H9 (cell line): ENCODE data around the gene RSF1. TPM values are rescaled to one million over a fixed set of nuclear protein-coding genes. Genes with fewer than 3 reads are reported as not detected.
A peak's percentile ranks its signal among the peaks of the same experiment; 100 is the strongest.

Source experiments
- DNase-seq: peaks from one replicate; pipeline ENCODE4 v3.0.0-alpha.2; 2017
- H2AFZ ChIP-seq: one replicate; pipeline ENCODE4 v1.6.1; 2013; ENCODE audit warnings: mild to moderate bottlenecking, low read length, control low read depth, moderate library complexity
- H2AK5ac ChIP-seq: 2 replicates; pipeline ENCODE4 v1.6.1; 2013; ENCODE audit warnings: low read length, control low read depth, mixed read lengths; ENCODE audit not compliant: insufficient read length
- H2BK120ac ChIP-seq: one replicate; pipeline ENCODE4 v1.6.1; 2013; ENCODE audit warnings: low read depth, mild to moderate bottlenecking, low read length, control low read depth, inconsistent platforms; ENCODE audit not compliant: poor library complexity, severe bottlenecking
- H2BK12ac ChIP-seq: 2 replicates; pipeline ENCODE4 v1.6.1; 2013; ENCODE audit warnings: low read length, control low read depth, mixed read lengths, low read depth; ENCODE audit not compliant: insufficient read length
- H2BK15ac ChIP-seq: 2 replicates; pipeline ENCODE4 v1.6.1; 2013; ENCODE audit warnings: low read depth, low read length, control low read depth
- H2BK20ac ChIP-seq: one replicate; pipeline ENCODE4 v1.6.1; 2013; ENCODE audit warnings: low read depth, mild to moderate bottlenecking, low read length, control low read depth, inconsistent platforms; ENCODE audit not compliant: poor library complexity, severe bottlenecking
- H2BK5ac ChIP-seq: 2 replicates; pipeline ENCODE4 v1.6.1; 2013; ENCODE audit warnings: low read length, control low read depth, mixed read lengths; ENCODE audit not compliant: insufficient read length
- H3K14ac ChIP-seq: 2 replicates; pipeline ENCODE4 v1.6.1; 2013; ENCODE audit warnings: low read length, control low read depth; ENCODE audit not compliant: insufficient read depth
- H3K18ac ChIP-seq: 2 replicates; pipeline ENCODE4 v1.6.1; 2013; ENCODE audit warnings: low read depth, mild to moderate bottlenecking, mixed read lengths, low read length, control low read depth; ENCODE audit not compliant: insufficient read length
- H3K23ac ChIP-seq: 2 replicates; pipeline ENCODE4 v1.6.1; 2013; ENCODE audit warnings: low read length, control low read depth, mixed read lengths, low read depth; ENCODE audit not compliant: insufficient read length
- H3K23me2 ChIP-seq: 2 replicates; pipeline ENCODE4 v1.6.1; 2013; ENCODE audit warnings: low read depth, mild to moderate bottlenecking, mixed read lengths, low read length, control low read depth; ENCODE audit not compliant: insufficient read length, poor library complexity, severe bottlenecking
- H3K27ac ChIP-seq: 2 replicates; pipeline ENCODE4 v1.5.1; 2013; ENCODE audit warnings: low read length, control low read depth, mixed read lengths, low read depth; ENCODE audit not compliant: insufficient read length
- H3K27me3 ChIP-seq: 2 replicates; pipeline ENCODE4 v1.6.1; 2013; ENCODE audit warnings: low read length, control low read depth, inconsistent platforms; ENCODE audit not compliant: insufficient read depth
- H3K4ac ChIP-seq: 2 replicates; pipeline ENCODE4 v1.6.1; 2013; ENCODE audit warnings: low read depth, mild to moderate bottlenecking, control low read depth, inconsistent platforms, low read length, moderate library complexity
- H3K4me1 ChIP-seq: 2 replicates; pipeline ENCODE4 v1.6.1; 2013; ENCODE audit warnings: low read length, control low read depth, inconsistent platforms; ENCODE audit not compliant: insufficient read depth
- H3K4me2 ChIP-seq: 2 replicates; pipeline ENCODE4 v1.6.1; 2013; ENCODE audit warnings: low read length, control low read depth, mixed read lengths; ENCODE audit not compliant: insufficient read length, insufficient read depth
- H3K56ac ChIP-seq: 2 replicates; pipeline ENCODE4 v1.6.1; 2013; ENCODE audit warnings: low read depth, mild to moderate bottlenecking, mixed read lengths, low read length, control low read depth; ENCODE audit not compliant: insufficient read length
- H3K79me1 ChIP-seq: 2 replicates; pipeline ENCODE4 v1.6.1; 2013; ENCODE audit warnings: low read depth, mild to moderate bottlenecking, moderate library complexity, low read length, control low read depth, inconsistent platforms; ENCODE audit not compliant: insufficient read depth, poor library complexity, severe bottlenecking
- H3K79me2 ChIP-seq: 2 replicates; pipeline ENCODE4 v1.6.1; 2013; ENCODE audit warnings: low read length, control low read depth, inconsistent platforms; ENCODE audit not compliant: insufficient read depth
- H3K9ac ChIP-seq: 2 replicates; pipeline ENCODE4 v1.6.1; 2013; ENCODE audit warnings: low read length, control low read depth, mixed read lengths; ENCODE audit not compliant: insufficient read length; ENCODE audit errors: extremely low read depth
- H3K9me3 ChIP-seq: one replicate; pipeline ENCODE4 v1.6.1; 2013; ENCODE audit warnings: low read depth, low read length, inconsistent platforms; ENCODE audit not compliant: control insufficient read depth
- H3T11ph ChIP-seq: one replicate; pipeline ENCODE4 v1.6.1; 2013; ENCODE audit warnings: mild to moderate bottlenecking, low read length, control low read depth, inconsistent platforms
- H4K20me1 ChIP-seq: one replicate; pipeline ENCODE4 v1.6.1; 2013; ENCODE audit not compliant: control insufficient read depth, insufficient read length, insufficient read depth
- H4K5ac ChIP-seq: 2 replicates; pipeline ENCODE4 v1.6.1; 2013; ENCODE audit warnings: low read depth, mild to moderate bottlenecking, mixed read lengths, low read length, control low read depth; ENCODE audit not compliant: insufficient read length
- H4K8ac ChIP-seq: replicated peaks from 2 replicates; pipeline ENCODE4 v1.6.1; 2013; ENCODE audit warnings: low read length, control low read depth, mixed read lengths, low read depth; ENCODE audit not compliant: insufficient read length
- H4K91ac ChIP-seq: 2 replicates; pipeline ENCODE4 v1.6.1; 2013; ENCODE audit warnings: low read depth, mild to moderate bottlenecking, moderate library complexity, mixed read lengths, low read length, control low read depth; ENCODE audit not compliant: insufficient read length
- H3K27ac Mint-ChIP-seq, 3 experiments: 2 replicates in 2 of 3; 3 replicates in 1 of 3; pipeline ENCODE4 v1.8.0; 2020 to 2021; ENCODE audit warnings: mixed read lengths in 3 of 3, mild to moderate bottlenecking in 1 of 3, moderate library complexity in 1 of 3
- H3K27me3 Mint-ChIP-seq: 2 replicates; pipeline ENCODE4 v1.8.0; 2021; ENCODE audit warnings: low read depth, mild to moderate bottlenecking, moderate library complexity, mixed read lengths
- H3K36me3 Mint-ChIP-seq, 3 experiments: 2 replicates in 2 of 3; 3 replicates in 1 of 3; pipeline ENCODE4 v1.8.0; 2020 to 2021; ENCODE audit warnings: low read depth in 3 of 3, mixed read lengths in 3 of 3; ENCODE audit not compliant: insufficient read depth in 1 of 3
- H3K4me1 Mint-ChIP-seq, 2 experiments: 2 replicates each; pipeline ENCODE4 v1.8.0; 2020; ENCODE audit warnings: mixed read lengths in 2 of 2
- H3K4me3 Mint-ChIP-seq, 2 experiments: 2 replicates in 1 of 2; 3 replicates in 1 of 2; pipeline ENCODE4 v1.8.0; 2020 to 2021; ENCODE audit warnings: mild to moderate bottlenecking in 2 of 2, mixed read lengths in 2 of 2, moderate library complexity in 1 of 2
- H3K9me3 Mint-ChIP-seq, 2 experiments: 2 replicates in 1 of 2; 3 replicates in 1 of 2; pipeline ENCODE4 v1.8.0; 2020; ENCODE audit warnings: mild to moderate bottlenecking in 2 of 2, mixed read lengths in 2 of 2, moderate library complexity in 1 of 2
- WGBS: extraction: QIAGEN DNeasy Blood & Tissue Kit; methylation state at CpG from one replicate; pipeline ENCODE4 v1.1.7; 2013; ENCODE audit warnings: missing lambda C conversion rate, low lambda C conversion rate, mixed read lengths; ENCODE audit not compliant: insufficient read length; ENCODE audit errors: extremely low coverage; 5-methylcytosine and 5-hydroxymethylcytosine counted together
- total RNA-seq: library from RNA; stranded (reverse); gene quantifications from 2 replicates; pipeline ENCODE4 v1.2.1, GENCODE V29; 2021
- TF ChIP-seq, protein P1 (sequence below): fragments of 200-600 bp; sonication (generic); conservative IDR thresholded peaks from 3 replicates; pipeline ENCODE4 v1.8.0; 2021; ENCODE audit warnings: antibody characterized with exemption, mild to moderate bottlenecking

RSF1 gene
- total RNA-seq, 1 experiment from 2014 or later, result 82.6 TPM

DNA sequence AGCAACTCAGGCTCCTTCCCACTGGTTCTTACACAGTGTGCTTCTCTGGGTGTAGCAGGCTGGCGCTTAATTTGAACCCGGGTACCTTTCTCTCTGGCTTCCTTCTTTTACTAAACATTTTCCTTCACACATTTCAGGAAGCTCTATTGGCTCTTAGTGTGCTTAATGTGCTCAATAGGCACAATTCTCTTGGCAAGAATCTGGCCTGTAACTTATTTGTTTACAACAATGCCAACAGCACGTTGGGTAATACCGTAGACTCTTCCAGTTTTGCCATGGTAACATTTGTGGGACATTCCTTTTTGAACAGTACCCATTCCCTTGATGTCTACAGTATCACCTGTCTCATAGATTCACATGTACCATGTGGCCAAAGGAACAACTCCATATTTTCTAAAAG is 48.2 kb upstream of the RSF1 start:
- Histone ChIP-seq H2BK20ac (no peak overlapping the region), H3K79me2 (no peaks in the 10 kb centered on the region), H3K9me3 (no peaks in the 10 kb centered on the region), H3K9ac (no peak overlapping the region), H3K27me3 (no peaks in the 10 kb centered on the region), H2AK5ac (no peak overlapping the region), H2BK5ac (no peak overlapping the region), H3K4ac (no peak overlapping the region), H3K56ac (no peak overlapping the region), H3K18ac (no peak overlapping the region), H3K14ac (no peak overlapping the region), H3K4me2 (no peak overlapping the region), H4K8ac (no peak overlapping the region), H4K91ac (no peak overlapping the region), H3K79me1 (no peaks in the 10 kb centered on the region), H3T11ph (no peak overlapping the region), H4K5ac (no peak overlapping the region), H3K27ac (no peak overlapping the region), H3K4me1 (no peaks in the 10 kb centered on the region), H2BK15ac (no peak overlapping the region), H2AFZ (no peak overlapping the region), H3K23ac (no peak overlapping the region), H2BK120ac (no peak overlapping the region), H2BK12ac (no peak overlapping the region), H3K23me2 (no peaks in the 10 kb centered on the region), H4K20me1 (no peaks in the 10 kb centered on the region)
- Mint-ChIP-seq H3K4me3 (no peak overlapping the region), H3K4me1 (no peaks in the 10 kb centered on the region; a peak in 1 of 4 replicates), H3K27me3 (no peaks in the 10 kb centered on the region), H3K36me3 (peaks cover 5 to 11% (median 9%) of the 10 kb centered on the region in 3 experiments; a peak in 5 of 7 replicates), H3K27ac (peak overlapping the region in 1 of 3 experiments; percentile 10; a peak in 2 of 7 replicates), H3K9me3 (no peaks in the 10 kb centered on the region)
- no peak for DNase-seq
- no CpG with 5 or more reads among the region's 4 CpGs for WGBS
- TF ChIP-seq, protein P1, sequence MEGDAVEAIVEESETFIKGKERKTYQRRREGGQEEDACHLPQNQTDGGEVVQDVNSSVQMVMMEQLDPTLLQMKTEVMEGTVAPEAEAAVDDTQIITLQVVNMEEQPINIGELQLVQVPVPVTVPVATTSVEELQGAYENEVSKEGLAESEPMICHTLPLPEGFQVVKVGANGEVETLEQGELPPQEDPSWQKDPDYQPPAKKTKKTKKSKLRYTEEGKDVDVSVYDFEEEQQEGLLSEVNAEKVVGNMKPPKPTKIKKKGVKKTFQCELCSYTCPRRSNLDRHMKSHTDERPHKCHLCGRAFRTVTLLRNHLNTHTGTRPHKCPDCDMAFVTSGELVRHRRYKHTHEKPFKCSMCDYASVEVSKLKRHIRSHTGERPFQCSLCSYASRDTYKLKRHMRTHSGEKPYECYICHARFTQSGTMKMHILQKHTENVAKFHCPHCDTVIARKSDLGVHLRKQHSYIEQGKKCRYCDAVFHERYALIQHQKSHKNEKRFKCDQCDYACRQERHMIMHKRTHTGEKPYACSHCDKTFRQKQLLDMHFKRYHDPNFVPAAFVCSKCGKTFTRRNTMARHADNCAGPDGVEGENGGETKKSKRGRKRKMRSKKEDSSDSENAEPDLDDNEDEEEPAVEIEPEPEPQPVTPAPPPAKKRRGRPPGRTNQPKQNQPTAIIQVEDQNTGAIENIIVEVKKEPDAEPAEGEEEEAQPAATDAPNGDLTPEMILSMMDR, result no peak
